Suprapubic skin (tissue), 4 donors: ENCODE data around the gene CEP112. TPM values are rescaled to one million over a fixed set of nuclear protein-coding genes. Genes with fewer than 3 reads are reported as not detected.

Source experiments
- DNase-seq, 2 donors: peaks; one replicate each; pipeline ENCODE4 v3.0.0-alpha.2; 2019; ENCODE audit warnings: low spot score in 2 of 2
- H3K27ac ChIP-seq: fragments of 200-600 bp; sonication (generic); one replicate; pipeline ENCODE4 v1.5.1; 2019
- H3K27me3 ChIP-seq: fragments of 200-600 bp; sonication (generic); one replicate; pipeline ENCODE4 v1.5.1; 2019
- H3K36me3 ChIP-seq: fragments of 200-600 bp; sonication (generic); one replicate; pipeline ENCODE4 v1.5.1; 2019
- H3K4me1 ChIP-seq: fragments of 200-600 bp; sonication (generic); one replicate; pipeline ENCODE4 v1.5.1; 2019
- H3K4me3 ChIP-seq: fragments of 200-600 bp; sonication (generic); one replicate; pipeline ENCODE4 v1.5.1; 2019; ENCODE audit warnings: mild to moderate bottlenecking
- H3K9me3 ChIP-seq: fragments of 200-600 bp; sonication (generic); one replicate; pipeline ENCODE4 v1.5.1; 2019
- EP300 ChIP-seq: sonication (generic); formaldehyde crosslinking; IDR thresholded peaks from one replicate; pipeline ENCODE4 v1.6.1; 2017; ENCODE audit warnings: antibody characterized with exemption
- POLR2A ChIP-seq, 2 donors: fragments of 450-650 bp; IDR thresholded peaks; one replicate each; pipeline ENCODE4 v1.6.1; 2017; ENCODE audit warnings: antibody characterized with exemption in 2 of 2, mild to moderate bottlenecking in 2 of 2, moderate library complexity in 2 of 2
- POLR2AphosphoS5 ChIP-seq, 3 donors: sonication (generic); formaldehyde crosslinking; IDR thresholded peaks; one replicate each; pipeline ENCODE4 v1.6.1; 2017; ENCODE audit warnings: antibody characterized with exemption in 3 of 3
- WGBS: methylation state at CpG from one replicate; pipeline ENCODE4 v1.1.5; 2018; 5-methylcytosine and 5-hydroxymethylcytosine counted together
- total RNA-seq, 4 donors: library from RNA; depleted of rRNA; stranded (reverse); fragments of >200 nt; gene quantifications; one replicate each; pipeline ENCODE4 v1.1.0, GENCODE V29; 2016
- TF ChIP-seq, protein P1 (sequence below), 2 donors: fragments of 200-600 bp in 1 of 2; fragments of 450-650 bp in 1 of 2; sonication (generic) in 1 of 2; IDR thresholded peaks; one replicate each; pipeline ENCODE4 v1.5.1; 2016 to 2019; ENCODE audit warnings: antibody characterized with exemption in 2 of 2, mild to moderate bottlenecking in 1 of 2, moderate library complexity in 1 of 2

CEP112 gene
- total RNA-seq, 4 donors from 2014 or later, result 0.68 to 14.1 (median 6.6) TPM

DNA sequence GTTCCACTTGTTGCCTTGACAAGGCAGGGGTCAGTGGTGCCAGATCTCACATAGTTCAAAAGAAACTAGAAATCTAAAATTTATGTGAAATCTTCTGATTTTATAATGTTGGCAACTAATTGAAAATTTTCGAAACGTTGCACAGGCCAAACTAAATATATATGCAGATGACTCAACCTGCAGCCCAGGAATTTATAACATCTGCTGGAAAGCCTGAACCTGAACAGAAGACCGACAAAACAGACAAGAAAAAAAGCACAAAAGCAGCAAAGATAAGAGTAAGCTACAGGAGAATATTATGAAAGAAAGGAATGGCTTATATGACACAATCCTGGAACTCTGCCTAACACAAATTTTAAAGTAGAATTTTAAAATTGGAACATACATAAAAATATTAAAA is 207.6 kb downstream of the CEP112 start:
- H3K4me3 ChIP-seq, result no peak overlapping the region
- peaks cover 8% of the 10 kb centered on the region for H3K9me3 ChIP-seq
- no peaks in the 10 kb centered on the region for H3K36me3 ChIP-seq
- no peaks in the 10 kb centered on the region for H3K27me3 ChIP-seq
- no peak for DNase-seq
- no peaks in the 10 kb centered on the region for H3K4me1 ChIP-seq
- H3K27ac ChIP-seq, result no peak overlapping the region
- TF ChIP-seq, protein P1, sequence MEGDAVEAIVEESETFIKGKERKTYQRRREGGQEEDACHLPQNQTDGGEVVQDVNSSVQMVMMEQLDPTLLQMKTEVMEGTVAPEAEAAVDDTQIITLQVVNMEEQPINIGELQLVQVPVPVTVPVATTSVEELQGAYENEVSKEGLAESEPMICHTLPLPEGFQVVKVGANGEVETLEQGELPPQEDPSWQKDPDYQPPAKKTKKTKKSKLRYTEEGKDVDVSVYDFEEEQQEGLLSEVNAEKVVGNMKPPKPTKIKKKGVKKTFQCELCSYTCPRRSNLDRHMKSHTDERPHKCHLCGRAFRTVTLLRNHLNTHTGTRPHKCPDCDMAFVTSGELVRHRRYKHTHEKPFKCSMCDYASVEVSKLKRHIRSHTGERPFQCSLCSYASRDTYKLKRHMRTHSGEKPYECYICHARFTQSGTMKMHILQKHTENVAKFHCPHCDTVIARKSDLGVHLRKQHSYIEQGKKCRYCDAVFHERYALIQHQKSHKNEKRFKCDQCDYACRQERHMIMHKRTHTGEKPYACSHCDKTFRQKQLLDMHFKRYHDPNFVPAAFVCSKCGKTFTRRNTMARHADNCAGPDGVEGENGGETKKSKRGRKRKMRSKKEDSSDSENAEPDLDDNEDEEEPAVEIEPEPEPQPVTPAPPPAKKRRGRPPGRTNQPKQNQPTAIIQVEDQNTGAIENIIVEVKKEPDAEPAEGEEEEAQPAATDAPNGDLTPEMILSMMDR (IDR thresholded peaks at IDR 0.05), result no peak
- no peak for TF ChIP-seq POLR2AphosphoS5 (IDR thresholded peaks at IDR 0.05)
- TF ChIP-seq EP300, result no peak
- no peak for TF ChIP-seq POLR2A (IDR thresholded peaks at IDR 0.05)
- WGBS, result 42% methylated on average over 3 of the region's 3 CpGs

DNA sequence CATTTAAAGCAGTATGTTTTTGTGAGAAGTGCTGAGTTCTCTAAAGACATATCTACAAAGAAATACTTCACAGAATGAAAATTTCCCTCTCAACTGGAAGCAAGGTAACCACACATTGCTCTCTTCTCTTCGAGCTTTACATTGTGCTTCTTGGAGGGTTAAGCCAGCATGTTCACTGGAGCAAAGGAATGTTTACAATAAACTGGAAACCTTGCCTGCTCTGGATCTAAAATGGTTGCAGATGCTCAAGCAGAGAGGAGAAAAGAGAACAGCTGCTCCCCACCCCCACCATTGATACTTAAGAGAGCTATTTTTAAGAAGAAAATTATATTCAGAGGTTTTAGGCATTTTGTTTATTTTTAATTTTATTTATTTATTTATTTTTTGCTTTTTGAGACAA is 213.1 kb downstream of the CEP112 start:
- no peak for TF ChIP-seq EP300
- TF ChIP-seq, protein P1 (IDR thresholded peaks at IDR 0.05), result no peak
- TF ChIP-seq POLR2AphosphoS5 (IDR thresholded peaks at IDR 0.05), result no peak
- TF ChIP-seq POLR2A (IDR thresholded peaks at IDR 0.05), result no peak
- no peak for DNase-seq

DNA sequence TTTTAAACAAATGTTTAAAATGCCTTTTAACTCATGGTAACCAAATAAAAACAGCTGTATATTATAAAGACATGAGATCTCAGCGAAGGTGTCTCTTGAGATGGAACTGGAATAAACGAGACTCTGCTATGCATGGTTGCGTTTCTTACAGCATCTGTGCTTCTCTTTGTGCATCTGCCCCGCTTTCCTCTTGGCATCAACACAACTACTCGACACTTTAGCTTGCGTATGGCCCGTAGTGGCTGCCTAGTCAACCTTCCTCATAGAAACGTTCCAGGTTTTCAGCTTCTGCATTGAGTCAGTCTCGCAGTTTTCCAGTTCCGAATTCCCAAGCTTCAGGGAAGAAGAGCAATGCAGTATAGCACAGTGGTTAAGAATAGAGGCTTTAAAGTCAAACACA is 214.9 kb downstream of the CEP112 start:
- Histone ChIP-seq H3K27me3 (no peaks in the 10 kb centered on the region), H3K4me3 (no peak overlapping the region), H3K4me1 (no peaks in the 10 kb centered on the region), H3K9me3 (no peaks in the 10 kb centered on the region), H3K27ac (no peak overlapping the region), H3K36me3 (no peaks in the 10 kb centered on the region)
- WGBS, result 80% methylated on average over 10 of the region's 10 CpGs
- TF ChIP-seq, protein P1 (IDR thresholded peaks at IDR 0.05), result no peak
- TF ChIP-seq POLR2A (IDR thresholded peaks at IDR 0.05) (no peak), POLR2AphosphoS5 (IDR thresholded peaks at IDR 0.05) (no peak), EP300 (no peak)
- DNase-seq, result no peak

More for the DNA sequence above, 213.1 kb downstream of the CEP112 start:
- Histone ChIP-seq H3K9me3 (no peaks in the 10 kb centered on the region), H3K36me3 (no peaks in the 10 kb centered on the region), H3K4me3 (no peak overlapping the region), H3K27ac (no peak overlapping the region), H3K27me3 (no peaks in the 10 kb centered on the region), H3K4me1 (no peaks in the 10 kb centered on the region)
- 63% methylated on average over 1 of the region's 1 CpG for WGBS

DNA sequence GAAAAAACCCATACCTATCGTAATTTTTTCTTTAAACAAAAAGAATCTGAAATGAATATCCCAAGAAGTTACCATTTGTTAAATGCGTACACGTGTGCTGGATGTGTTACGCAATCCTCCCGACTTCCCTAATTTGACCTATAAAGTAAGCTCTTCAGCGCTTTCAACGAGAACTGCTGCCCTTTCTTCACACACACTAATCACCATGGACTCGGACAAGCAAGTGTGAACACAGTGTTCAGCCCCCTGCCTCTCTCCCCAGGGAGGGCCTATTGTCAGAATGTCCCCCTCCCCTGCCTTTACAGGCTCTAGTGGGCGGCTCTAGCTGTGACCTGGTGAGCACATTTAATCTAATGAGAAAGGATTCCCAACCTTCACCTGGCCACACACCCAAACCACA is 216.1 kb downstream of the CEP112 start:
- DNase-seq, result no peak
- H3K9me3 ChIP-seq, result no peaks in the 10 kb centered on the region
- H3K27ac ChIP-seq, result no peak overlapping the region
- no peak for TF ChIP-seq EP300
- TF ChIP-seq, protein P1 (IDR thresholded peaks at IDR 0.05), result no peak
- no peak for TF ChIP-seq POLR2AphosphoS5 (IDR thresholded peaks at IDR 0.05)
- no peak for TF ChIP-seq POLR2A (IDR thresholded peaks at IDR 0.05)
- no peaks in the 10 kb centered on the region for H3K4me1 ChIP-seq
- no peaks in the 10 kb centered on the region for H3K36me3 ChIP-seq
- no peaks in the 10 kb centered on the region for H3K27me3 ChIP-seq
- no peak overlapping the region for H3K4me3 ChIP-seq
- WGBS, result 82% methylated on average over 9 of the region's 9 CpGs

DNA sequence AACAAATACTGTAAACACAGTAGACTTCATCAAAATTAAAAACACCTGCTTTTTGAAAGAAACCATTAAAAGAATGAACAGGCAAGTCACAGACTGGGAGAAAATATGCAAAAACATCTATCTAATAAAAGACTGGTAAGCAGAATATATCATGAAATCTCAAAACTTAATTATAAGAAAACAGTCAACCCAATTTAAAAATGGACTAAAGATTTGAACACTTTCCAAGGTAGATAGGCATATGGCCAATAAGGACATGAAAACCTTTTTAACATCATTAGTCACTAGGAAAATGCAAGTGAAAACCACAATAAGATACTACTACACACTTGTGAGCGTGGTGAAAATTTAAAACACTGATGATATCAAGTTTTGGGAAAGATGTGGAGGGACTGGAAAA is 218.7 kb downstream of the CEP112 start:
- Histone ChIP-seq H3K36me3 (no peaks in the 10 kb centered on the region), H3K27ac (no peak overlapping the region), H3K9me3 (no peaks in the 10 kb centered on the region), H3K4me1 (no peaks in the 10 kb centered on the region), H3K4me3 (no peak overlapping the region), H3K27me3 (no peaks in the 10 kb centered on the region)
- 0% methylated on average over 1 of the region's 1 CpG for WGBS
- TF ChIP-seq EP300 (no peak), POLR2A (IDR thresholded peaks at IDR 0.05) (no peak), POLR2AphosphoS5 (IDR thresholded peaks at IDR 0.05) (no peak)
- TF ChIP-seq, protein P1 (IDR thresholded peaks at IDR 0.05), result no peak
- DNase-seq, result no peak
